Fibroblast of lung (primary cell): ENCODE measurements around the gene ZNF280A.

Experiments used
- EZH2 ChIP-seq: IDR thresholded peaks from 2 replicates; pipeline ENCODE4 v1.5.1; 2012; ENCODE audit warnings: low read length, control low read depth, mild to moderate bottlenecking; ENCODE audit errors: missing control alignments
- TF ChIP-seq, protein P1 (sequence below), 2 donors: IDR thresholded peaks in 1 of 2; conservative IDR thresholded peaks in 1 of 2; 1 replicate in 1 of 2; 2 replicates in 1 of 2; pipeline ENCODE4 v1.5.1; 2011 to 2012; ENCODE audit warnings: low read length in 2 of 2, control low read depth in 1 of 2, inconsistent platforms in 1 of 2, low read depth in 1 of 2, mild to moderate bottlenecking in 1 of 2

DNA sequence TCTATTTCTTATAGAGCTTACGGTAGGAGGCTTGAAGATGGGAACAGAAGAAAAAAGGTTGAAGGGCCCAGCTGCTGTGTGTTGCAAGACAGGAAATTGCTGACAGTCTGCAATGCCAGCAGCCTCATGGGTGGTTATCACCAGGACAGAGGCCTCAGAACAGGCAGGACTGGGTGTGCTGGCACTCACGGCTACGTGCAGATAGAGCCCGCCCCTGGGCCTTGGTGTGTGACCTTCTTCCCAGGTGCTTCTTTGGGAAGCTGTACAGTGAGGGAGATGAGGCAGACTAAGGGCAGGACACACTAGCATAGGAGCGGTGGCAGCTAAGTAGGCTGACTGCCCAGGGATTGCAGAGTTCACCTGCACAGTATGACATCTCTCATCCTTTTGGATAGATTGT lies 26.4 kb upstream of the ZNF280A start:
- TF ChIP-seq, protein P1, sequence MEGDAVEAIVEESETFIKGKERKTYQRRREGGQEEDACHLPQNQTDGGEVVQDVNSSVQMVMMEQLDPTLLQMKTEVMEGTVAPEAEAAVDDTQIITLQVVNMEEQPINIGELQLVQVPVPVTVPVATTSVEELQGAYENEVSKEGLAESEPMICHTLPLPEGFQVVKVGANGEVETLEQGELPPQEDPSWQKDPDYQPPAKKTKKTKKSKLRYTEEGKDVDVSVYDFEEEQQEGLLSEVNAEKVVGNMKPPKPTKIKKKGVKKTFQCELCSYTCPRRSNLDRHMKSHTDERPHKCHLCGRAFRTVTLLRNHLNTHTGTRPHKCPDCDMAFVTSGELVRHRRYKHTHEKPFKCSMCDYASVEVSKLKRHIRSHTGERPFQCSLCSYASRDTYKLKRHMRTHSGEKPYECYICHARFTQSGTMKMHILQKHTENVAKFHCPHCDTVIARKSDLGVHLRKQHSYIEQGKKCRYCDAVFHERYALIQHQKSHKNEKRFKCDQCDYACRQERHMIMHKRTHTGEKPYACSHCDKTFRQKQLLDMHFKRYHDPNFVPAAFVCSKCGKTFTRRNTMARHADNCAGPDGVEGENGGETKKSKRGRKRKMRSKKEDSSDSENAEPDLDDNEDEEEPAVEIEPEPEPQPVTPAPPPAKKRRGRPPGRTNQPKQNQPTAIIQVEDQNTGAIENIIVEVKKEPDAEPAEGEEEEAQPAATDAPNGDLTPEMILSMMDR (conservative IDR thresholded peaks at IDR 0.05 in 1 of 2, IDR thresholded peaks at IDR 0.05 in 1 of 2; ENCODE audit: low read depth in 1 of 2, low read length in 2 of 2): no peak
- TF ChIP-seq EZH2: no peak
